CD4-positive, CD25-positive, alpha-beta regulatory T cell (primary cell): ENCODE data around the gene SSTR5. TPM values are rescaled to one million over a fixed set of nuclear protein-coding genes. Genes with fewer than 3 reads are reported as not detected.
"Not testable (repeated sequence)": the region's sequence is repeated elsewhere in the genome, so short reads cannot be mapped to it uniquely, and the experiment has no call there.

Source experiments
- ATAC-seq, 2 donors: fragments of 150-1000 bp; cut with Tn5 transposase; one replicate each; pipeline ENCODE4 v1.10.0; 2021; ENCODE audit warnings: low read depth in 2 of 2, moderate number of reproducible peaks in 2 of 2, moderate library complexity in 1 of 2
- DNase-seq, 3 donors: peaks; one replicate each; pipeline versions ENCODE4 v3.0.0 to v3.0.0-alpha.2; 2012 to 2022; ENCODE audit warnings: mixed read lengths in 1 of 3
- H3K27ac ChIP-seq: one replicate; pipeline ENCODE4 v1.7.0; 2013; ENCODE audit warnings: mild to moderate bottlenecking, low read length; ENCODE audit not compliant: insufficient read depth, poor library complexity, severe bottlenecking
- H3K27me3 ChIP-seq: one replicate; pipeline ENCODE4 v1.7.0; 2013; ENCODE audit warnings: low read length; ENCODE audit not compliant: control insufficient read depth, insufficient read depth
- H3K36me3 ChIP-seq: one replicate; pipeline ENCODE4 v1.7.0; 2013; ENCODE audit warnings: mild to moderate bottlenecking, low read length, moderate library complexity; ENCODE audit not compliant: control insufficient read depth, insufficient read depth
- H3K4me1 ChIP-seq: 2 replicates; pipeline ENCODE4 v1.7.0; 2013; ENCODE audit warnings: mild to moderate bottlenecking, low read length; ENCODE audit not compliant: insufficient read depth, control insufficient read depth, poor library complexity, severe bottlenecking
- H3K4me3 ChIP-seq: one replicate; pipeline ENCODE4 v1.7.0; 2013; ENCODE audit warnings: low read depth, mild to moderate bottlenecking, low read length, moderate library complexity
- H3K9me3 ChIP-seq, 2 experiments: 1 replicate in 1 of 2; 2 replicates in 1 of 2; pipeline ENCODE4 v1.7.0; 2013; ENCODE audit warnings: low read length in 2 of 2, mild to moderate bottlenecking in 1 of 2, moderate library complexity in 1 of 2; ENCODE audit not compliant: control insufficient read depth in 2 of 2
- H3K27ac Mint-ChIP-seq, 3 donors: one replicate each; pipeline ENCODE4 v1.8.0; 2020 to 2022; ENCODE audit warnings: mild to moderate bottlenecking in 3 of 3, mixed read lengths in 3 of 3, moderate library complexity in 2 of 3
- H3K27me3 Mint-ChIP-seq: one replicate; pipeline ENCODE4 v1.8.0; 2022; ENCODE audit warnings: mild to moderate bottlenecking, mixed read lengths
- H3K36me3 Mint-ChIP-seq: one replicate; pipeline ENCODE4 v1.8.0; 2020; ENCODE audit warnings: mixed read lengths
- H3K4me1 Mint-ChIP-seq, 4 donors: one replicate each; pipeline ENCODE4 v1.8.0; 2020 to 2022; ENCODE audit warnings: mixed read lengths in 4 of 4, mild to moderate bottlenecking in 1 of 4
- H3K4me3 Mint-ChIP-seq, 4 donors: one replicate each; pipeline ENCODE4 v1.8.0; 2020 to 2022; ENCODE audit warnings: mild to moderate bottlenecking in 4 of 4, mixed read lengths in 4 of 4, moderate library complexity in 3 of 4
- H3K9me3 Mint-ChIP-seq, 7 donors: one replicate each; pipeline ENCODE4 v1.8.0; 2020 to 2022; ENCODE audit warnings: mixed read lengths in 7 of 7, mild to moderate bottlenecking in 3 of 7, moderate library complexity in 2 of 7
- polyA plus RNA-seq, 4 donors: library from polyadenylated mRNA; unstranded; fragments of 300-500 nt; fragmentation: Illumina TruSeq; gene quantifications; one replicate each; pipeline ENCODE4 v1.2.3, GENCODE V29; 2021
- total RNA-seq: library from RNA; stranded (reverse); gene quantifications from one replicate; pipeline ENCODE4 v1.2.3, GENCODE V29; 2022

SSTR5 gene
- total and polyA plus RNA-seq, 5 donors from 2014 or later: not detected

GRCh38 chr16:1092685-1093283, 20.2 kb downstream of the SSTR5 start:
- not testable (repeated sequence) for H3K36me3 ChIP-seq, H3K36me3 Mint-ChIP-seq, H3K27me3 Mint-ChIP-seq, H3K27ac Mint-ChIP-seq, H3K4me3 ChIP-seq, H3K27ac ChIP-seq, H3K9me3 Mint-ChIP-seq, ATAC-seq, H3K27me3 ChIP-seq, H3K9me3 ChIP-seq, H3K4me1 ChIP-seq, H3K4me3 Mint-ChIP-seq, H3K4me1 Mint-ChIP-seq, DNase-seq

- ATAC-seq (no peak), DNase-seq (peak in 2 of 3 donors; percentile 33 to 55)
- H3K27ac Mint-ChIP-seq: no peak overlapping the region
- Histone ChIP-seq H3K36me3 (no peaks in the 10 kb centered on the region), H3K27ac (no peak overlapping the region), H3K4me3 (no peak overlapping the region), H3K27me3 (no peaks in the 10 kb centered on the region), H3K9me3 (no peaks in the 10 kb centered on the region), H3K4me1 (no peaks in the 10 kb centered on the region)
- H3K4me3 Mint-ChIP-seq: no peak overlapping the region
- no peaks in the 10 kb centered on the region for H3K36me3 Mint-ChIP-seq
- H3K9me3 Mint-ChIP-seq: no peaks in the 10 kb centered on the region
- peaks cover 0 to 2% (median 0%) of the 10 kb centered on the region in 4 donors for H3K4me1 Mint-ChIP-seq
- no peaks in the 10 kb centered on the region for H3K27me3 Mint-ChIP-seq
These were observed 21.0 kb downstream of the SSTR5 start for GRCh38 chr16:1093284-1094123.

GRCh38 chr16:1094124-1094479, 21.6 kb downstream of the SSTR5 start:
- no peaks in the 10 kb centered on the region for H3K27me3 ChIP-seq
- DNase-seq (no peak), ATAC-seq (no peak)
- no peaks in the 10 kb centered on the region for H3K4me1 ChIP-seq
- H3K27ac ChIP-seq: no peak overlapping the region
- Mint-ChIP-seq H3K36me3 (no peaks in the 10 kb centered on the region), H3K4me3 (no peak overlapping the region), H3K9me3 (no peaks in the 10 kb centered on the region), H3K27ac (peak overlapping the region in 1 of 3 donors; percentile 43), H3K4me1 (peaks cover 0 to 2% (median 0%) of the 10 kb centered on the region in 4 donors), H3K27me3 (no peaks in the 10 kb centered on the region)
- H3K4me3 ChIP-seq: no peak overlapping the region
- no peaks in the 10 kb centered on the region for H3K36me3 ChIP-seq
- H3K9me3 ChIP-seq: no peaks in the 10 kb centered on the region

GRCh38 chr16:1094601-1095449, 22.3 kb downstream of the SSTR5 start:
- no peaks in the 10 kb centered on the region for H3K9me3 ChIP-seq
- Mint-ChIP-seq H3K27me3 (no peaks in the 10 kb centered on the region), H3K27ac (no peak overlapping the region), H3K36me3 (no peaks in the 10 kb centered on the region), H3K4me1 (peaks cover 0 to 2% (median 0%) of the 10 kb centered on the region in 4 donors), H3K9me3 (no peaks in the 10 kb centered on the region), H3K4me3 (no peak overlapping the region)
- DNase-seq (no peak), ATAC-seq (no peak)
- H3K27me3 ChIP-seq: no peaks in the 10 kb centered on the region
- H3K4me1 ChIP-seq: no peaks in the 10 kb centered on the region
- H3K27ac ChIP-seq: no peak overlapping the region
- no peaks in the 10 kb centered on the region for H3K36me3 ChIP-seq
- H3K4me3 ChIP-seq: no peak overlapping the region

GRCh38 chr16:1095450-1096168, 23.1 kb downstream of the SSTR5 start:
- H3K4me3 Mint-ChIP-seq: no peak overlapping the region
- H3K36me3 ChIP-seq: no peaks in the 10 kb centered on the region
- DNase-seq (no peak), ATAC-seq (no peak)
- no peaks in the 10 kb centered on the region for H3K27me3 Mint-ChIP-seq
- no peaks in the 10 kb centered on the region for H3K9me3 ChIP-seq
- H3K27ac ChIP-seq: no peak overlapping the region
- H3K36me3 Mint-ChIP-seq: no peaks in the 10 kb centered on the region
- H3K9me3 Mint-ChIP-seq: no peaks in the 10 kb centered on the region
- H3K4me1 Mint-ChIP-seq: peaks cover 0 to 2% (median 0%) of the 10 kb centered on the region in 4 donors
- H3K27me3 ChIP-seq: no peaks in the 10 kb centered on the region
- H3K27ac Mint-ChIP-seq: no peak overlapping the region
- H3K4me3 ChIP-seq: no peak overlapping the region
- no peaks in the 10 kb centered on the region for H3K4me1 ChIP-seq

- no peaks in the 10 kb centered on the region for H3K36me3 ChIP-seq
- H3K27ac Mint-ChIP-seq: no peak within 1 kb of the TSS
These were observed 23.9 kb downstream of the SSTR5 start, which contains the start of gene C1QTNF8 for GRCh38 chr16:1096169-1097082. C1QTNF8 (minus strand) TSS chr16:1096244; CDS start chr16:1094922, 1,322 bp downstream.

More at GRCh38 chr16:1096169-1097082, 23.9 kb downstream of the SSTR5 start, which contains the start of gene C1QTNF8:
- H3K4me1 Mint-ChIP-seq: peaks cover 0 to 2% (median 0%) of the 10 kb centered on the region in 4 donors
- no peaks in the 10 kb centered on the region for H3K27me3 Mint-ChIP-seq
- H3K9me3 Mint-ChIP-seq: no peaks in the 10 kb centered on the region
- no peak within 1 kb of the TSS for H3K27ac ChIP-seq
- no peak within 1 kb of the TSS for H3K4me3 Mint-ChIP-seq
- H3K4me1 ChIP-seq: no peaks in the 10 kb centered on the region
- H3K27me3 ChIP-seq: no peaks in the 10 kb centered on the region
- H3K4me3 ChIP-seq: no peak within 1 kb of the TSS
- ATAC-seq (no peak), DNase-seq (no peak)
- no peaks in the 10 kb centered on the region for H3K36me3 Mint-ChIP-seq
- H3K9me3 ChIP-seq: no peaks in the 10 kb centered on the region
